CD4-positive, alpha-beta T cell treated with Interferon alpha-2 for 1 hour (primary cell): Measurements from ENCODE around the gene ZCWPW2.

ENCODE experiments used
- DNase-seq, 2 donors: peaks; one replicate each; pipeline ENCODE4 v3.0.0-alpha.2; 2020 to 2022

Gene ZCWPW2

DNA sequence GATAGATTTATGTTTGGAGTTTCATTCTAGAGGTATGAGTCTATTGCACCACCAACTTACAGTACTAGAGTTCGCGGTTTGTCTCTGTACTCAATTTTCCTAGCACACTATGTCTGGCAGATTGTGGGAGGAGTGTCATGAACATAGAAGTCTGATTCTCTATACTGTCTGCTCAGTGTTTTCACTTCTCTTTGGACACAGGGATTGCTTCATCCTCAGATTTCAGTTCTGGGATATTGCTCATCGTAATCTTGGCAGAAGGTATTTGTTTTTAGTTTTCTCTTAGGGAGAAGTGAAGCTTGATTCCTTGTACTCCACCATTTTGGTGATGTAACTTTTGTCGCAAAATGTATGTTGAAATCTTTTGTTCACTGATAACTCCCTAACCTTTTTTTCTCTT is 27.9 kb downstream of the ZCWPW2 start:
- no peak for DNase-seq

DNA sequence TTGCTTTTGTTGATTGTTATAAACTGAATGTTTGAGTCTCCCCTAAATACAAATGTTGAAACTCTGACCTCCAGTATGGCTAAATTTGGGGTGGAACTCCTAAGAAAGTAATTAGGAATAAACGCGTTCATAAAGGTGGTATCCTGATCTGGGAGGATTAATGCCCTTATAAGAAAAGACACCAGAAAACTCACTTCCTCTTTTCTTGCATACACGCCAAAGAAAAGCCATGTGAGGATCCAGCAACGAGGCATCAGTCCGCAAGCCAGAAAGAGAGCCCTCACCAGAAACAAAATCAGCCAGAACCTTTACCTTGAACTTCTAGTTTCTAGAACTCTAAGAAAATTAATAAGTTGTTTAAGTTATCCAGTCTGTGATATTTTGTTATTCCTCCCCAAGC is 37.5 kb downstream of the ZCWPW2 start:
- no peak for DNase-seq

GRCh38 chr3:28388978-28389377 is 40.5 kb downstream of the ZCWPW2 start:
- no peak for DNase-seq

DNA sequence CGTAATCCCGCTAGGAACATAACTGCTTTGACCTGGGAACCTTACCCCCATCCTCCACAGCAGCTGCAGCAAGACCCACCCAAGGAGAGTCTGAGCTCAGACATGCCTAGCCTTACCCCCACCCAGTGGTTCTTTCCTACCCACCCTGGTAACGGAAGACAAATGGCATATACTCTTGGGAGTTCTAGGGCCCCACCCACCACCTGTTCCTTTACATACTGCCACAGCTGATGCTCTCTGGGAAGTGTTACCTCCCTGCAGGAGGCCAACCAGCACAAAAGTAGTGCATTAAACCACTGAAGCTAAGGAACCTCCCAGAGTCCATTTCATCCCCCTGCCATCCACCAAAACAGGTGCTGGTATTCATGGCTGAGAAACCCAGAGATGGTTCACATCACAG is 50.7 kb downstream of the ZCWPW2 start:
- no peak for DNase-seq

GRCh38 chr3:28406241-28406640 is 57.7 kb downstream of the ZCWPW2 start:
- DNase-seq = no peak

GRCh38 chr3:28449398-28449797 is 100.9 kb downstream of the ZCWPW2 start:
- no peak for DNase-seq

DNA sequence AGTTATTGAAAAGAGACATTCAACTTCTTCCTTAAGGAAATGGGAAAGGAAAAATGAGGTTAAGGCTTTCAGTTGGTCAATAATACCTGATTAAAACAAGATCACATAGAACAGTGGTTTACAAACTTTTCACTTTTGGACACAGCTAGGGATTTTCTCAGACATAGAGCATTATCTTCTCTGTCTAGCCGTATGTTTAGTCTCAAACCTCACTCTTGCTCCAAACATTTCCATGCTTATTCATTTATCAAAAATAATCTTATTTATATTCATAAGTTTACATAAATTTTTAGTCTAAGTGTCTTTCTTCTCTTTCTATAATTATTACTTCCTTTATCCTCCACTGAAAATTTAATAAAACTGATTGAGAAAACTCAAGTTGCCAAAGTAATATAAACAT is 114.3 kb downstream of the ZCWPW2 start:
- no peak for DNase-seq

DNA sequence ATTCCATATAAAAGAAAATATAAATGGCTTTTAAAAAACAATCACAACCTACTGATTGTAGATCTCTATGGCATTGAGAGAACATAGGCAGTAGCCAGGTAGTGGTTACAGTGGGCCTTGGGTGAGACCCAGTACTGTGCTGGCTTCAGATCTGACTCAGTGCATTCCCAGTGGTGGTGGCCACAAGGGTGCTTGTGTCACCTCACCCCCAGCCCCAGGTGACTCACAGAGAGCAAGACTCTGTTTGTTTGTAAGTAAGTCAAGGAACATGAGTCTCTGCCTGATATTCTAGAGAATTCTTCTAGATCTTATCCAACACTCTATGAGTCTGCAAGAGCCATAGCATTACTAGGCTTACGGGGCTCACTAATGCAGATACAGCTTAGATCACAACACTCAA is 118.9 kb downstream of the ZCWPW2 start:
- no peak for DNase-seq

DNA sequence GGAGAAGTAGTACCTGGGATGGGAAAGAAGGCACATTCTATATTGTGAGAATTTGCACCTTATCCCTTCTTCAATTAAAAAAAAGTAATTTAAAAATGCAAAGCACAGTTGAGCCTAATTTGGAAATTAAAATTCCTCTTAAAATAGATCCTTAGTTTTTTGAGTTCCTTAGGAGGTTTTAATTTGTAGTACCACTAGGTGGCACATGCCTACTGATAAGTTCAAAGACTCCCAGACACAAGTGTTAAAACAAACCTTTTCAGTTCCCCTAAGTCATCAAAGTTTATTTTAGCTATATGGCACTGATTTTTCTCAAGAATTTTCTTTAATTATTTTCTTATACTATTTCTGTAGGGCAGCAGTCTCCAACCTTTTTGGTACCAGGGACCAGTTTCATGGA is 127.7 kb downstream of the ZCWPW2 start:
- DNase-seq = peak in 1 of 2 donors; percentile 7

DNA sequence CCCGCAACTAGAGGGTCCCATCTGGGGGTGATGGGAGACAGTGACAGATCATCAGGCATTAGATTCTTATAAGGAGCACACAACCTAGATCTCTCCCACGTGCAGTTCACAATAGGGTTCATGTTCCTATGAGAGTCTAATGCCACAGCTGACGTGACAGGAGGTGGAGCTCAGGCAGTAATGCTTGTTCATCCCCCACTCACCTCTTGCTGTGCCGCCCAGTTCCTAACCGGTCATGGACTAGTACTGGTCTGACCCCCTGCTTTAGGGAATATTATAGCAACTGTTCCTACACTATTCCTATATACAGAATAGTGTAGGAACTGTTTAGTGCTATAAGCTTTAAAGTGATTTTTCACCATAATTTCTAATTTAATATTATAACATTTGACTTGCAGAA is 128.2 kb downstream of the ZCWPW2 start:
- no peak for DNase-seq

- DNase-seq = no peak
Measured at GRCh38 chr3:28485164-28485563, 136.6 kb downstream of the ZCWPW2 start.

DNA sequence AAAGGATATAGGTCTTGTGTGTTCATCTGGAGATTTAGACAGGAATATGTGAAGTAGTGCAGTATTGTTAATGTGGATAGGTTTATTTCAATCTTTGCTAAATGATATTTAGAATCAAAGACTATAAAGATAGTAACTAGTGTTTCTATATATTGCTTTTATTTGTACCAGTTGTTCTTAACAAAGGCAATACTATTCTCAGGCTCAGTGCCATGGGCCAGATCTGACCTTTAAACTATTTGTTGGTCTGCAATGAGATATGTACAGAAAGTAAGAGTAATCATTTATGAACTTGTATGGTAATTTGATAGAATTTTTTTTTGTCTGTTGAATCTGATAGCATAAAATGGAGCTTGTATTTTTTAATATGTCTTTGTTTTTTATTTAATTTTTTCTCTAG is 146.8 kb downstream of the ZCWPW2 start:
- no peak for DNase-seq

DNA sequence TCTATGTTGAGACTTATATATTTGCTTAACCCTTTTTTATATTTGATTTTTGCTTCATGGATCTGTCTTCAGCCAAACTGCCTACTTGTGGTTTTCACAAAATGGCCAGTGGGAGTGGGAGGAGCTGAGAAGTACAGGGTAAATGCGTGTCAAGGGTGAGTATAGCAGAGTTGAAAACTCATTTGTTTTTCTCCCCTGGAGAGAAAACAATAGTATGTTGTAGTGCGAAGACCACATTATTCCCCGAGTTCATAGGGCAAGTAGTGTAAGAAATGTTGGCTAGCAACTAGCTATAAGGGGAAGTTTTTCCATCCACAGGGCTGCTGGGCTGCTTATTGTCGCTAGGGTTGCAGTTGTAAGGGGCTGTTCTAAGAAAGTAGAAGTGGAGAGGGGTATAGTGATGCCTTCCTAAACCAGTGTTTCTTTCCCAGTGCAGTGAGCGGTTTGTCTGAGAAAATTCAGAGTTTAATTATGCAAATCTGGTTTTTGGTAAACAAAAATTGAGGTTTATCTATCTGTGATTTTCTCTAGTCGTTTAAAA is 153.9 kb downstream of the ZCWPW2 start:
- DNase-seq = no peak

DNA sequence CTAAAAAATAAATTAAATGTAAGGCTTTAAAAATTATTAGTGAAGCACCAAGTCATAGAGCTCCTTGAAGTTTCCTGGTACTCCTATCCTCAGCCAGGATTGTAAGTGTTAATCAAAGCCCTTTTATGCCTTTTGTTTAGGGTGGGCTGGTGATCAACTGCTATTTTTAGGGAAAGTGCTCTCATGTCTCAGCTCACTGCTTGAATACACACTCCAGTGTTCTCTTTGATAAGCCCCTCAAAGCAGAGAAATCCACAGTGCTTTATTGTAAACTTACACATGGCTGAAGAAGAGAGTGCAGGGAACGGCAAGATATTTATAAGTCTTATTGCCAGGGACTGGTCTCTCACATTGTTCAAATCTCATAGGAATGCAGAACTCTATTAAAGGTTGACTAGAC is 156.5 kb downstream of the ZCWPW2 start:
- DNase-seq = no peak

DNA sequence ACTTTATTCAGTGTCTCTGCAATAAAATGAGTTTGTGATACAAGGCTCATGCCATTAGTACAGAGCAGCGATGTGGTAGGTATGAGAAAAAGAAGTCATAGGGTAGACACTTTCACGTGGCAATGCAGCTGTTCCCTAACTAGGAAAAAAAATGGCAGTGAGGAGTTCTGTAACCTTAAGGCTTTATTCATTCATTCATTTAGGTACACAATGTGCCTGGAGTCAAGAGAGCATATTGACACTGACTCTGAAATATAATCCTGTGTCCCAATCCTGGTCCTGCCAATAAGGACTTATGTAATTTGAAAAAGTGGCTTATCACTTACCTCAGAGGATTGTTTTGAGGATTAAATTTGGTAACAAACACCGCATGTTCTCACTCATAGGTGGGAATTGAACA is 173.1 kb downstream of the ZCWPW2 start:
- no peak for DNase-seq

DNA sequence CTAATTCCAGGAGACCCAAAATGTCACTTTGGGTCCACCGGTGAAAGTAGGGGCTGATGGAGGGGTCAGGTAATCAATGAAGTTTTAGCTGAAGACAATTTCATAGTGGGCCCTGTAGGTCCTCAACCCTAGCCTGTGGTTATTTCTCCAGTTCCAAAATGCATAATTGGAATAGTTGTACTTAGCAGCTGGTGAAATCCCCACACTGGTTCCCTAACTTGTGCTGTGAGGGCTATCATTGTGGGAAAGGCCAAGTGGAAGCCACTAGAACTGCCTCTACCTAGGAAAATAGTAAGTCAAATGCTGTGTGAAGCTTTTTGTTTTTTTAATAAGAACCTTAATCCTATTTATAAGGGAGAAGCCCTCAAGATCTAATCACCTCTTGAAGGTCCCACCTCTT is 193.8 kb downstream of the ZCWPW2 start:
- no peak for DNase-seq

DNA sequence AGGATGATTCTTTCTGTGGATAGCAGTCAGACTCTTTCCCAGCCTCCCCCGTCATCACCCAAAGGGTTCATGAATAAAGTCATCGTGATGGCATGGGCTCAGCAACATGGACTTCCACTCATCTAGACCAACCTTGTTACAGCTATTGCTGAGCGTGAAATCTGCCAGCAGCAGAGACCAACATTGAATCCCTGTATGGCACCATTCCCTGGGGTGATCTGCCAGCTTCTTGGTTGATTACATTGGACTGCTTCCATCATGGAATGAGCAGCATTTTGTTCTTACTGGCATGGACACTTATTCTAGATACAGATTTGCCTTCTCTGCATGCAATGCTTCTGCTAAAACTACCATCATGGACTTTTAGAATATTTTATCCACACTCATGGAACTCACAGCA is 195.7 kb downstream of the ZCWPW2 start:
- no peak for DNase-seq

GRCh38 chr3:28544831-28545230 is 196.3 kb downstream of the ZCWPW2 start:
- no peak for DNase-seq

- DNase-seq = no peak
Measured at GRCh38 chr3:28547677-28548076, 199.2 kb downstream of the ZCWPW2 start.

DNA sequence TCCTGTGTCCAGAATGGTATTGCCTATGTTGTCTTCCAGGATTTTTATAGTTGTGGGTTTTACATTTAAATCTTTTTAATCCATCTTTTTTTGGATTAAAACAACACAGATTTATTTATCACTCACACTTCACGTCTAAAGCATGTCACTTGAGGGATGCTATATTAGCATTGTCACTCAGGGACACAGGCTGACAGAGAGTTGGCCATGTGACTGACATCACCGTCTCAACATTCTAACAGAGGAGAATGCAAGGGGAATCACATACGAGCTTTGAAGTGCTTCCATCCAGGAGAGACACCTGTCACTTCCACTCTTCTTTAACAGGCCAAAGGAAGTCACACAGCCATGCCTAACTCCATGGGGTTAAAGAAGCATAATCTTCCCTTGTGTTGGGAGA is 204.7 kb downstream of the ZCWPW2 start:
- DNase-seq = no peak

GRCh38 chr3:28556195-28556594 is 207.7 kb downstream of the ZCWPW2 start:
- DNase-seq = no peak

- DNase-seq = no peak
Measured at GRCh38 chr3:28564211-28564610, 215.7 kb downstream of the ZCWPW2 start.

GRCh38 chr3:28569357-28569756 is 220.8 kb downstream of the ZCWPW2 start:
- DNase-seq = no peak

- no peak for DNase-seq
Measured at GRCh38 chr3:28574036-28574435, 225.5 kb downstream of the ZCWPW2 start.

DNA sequence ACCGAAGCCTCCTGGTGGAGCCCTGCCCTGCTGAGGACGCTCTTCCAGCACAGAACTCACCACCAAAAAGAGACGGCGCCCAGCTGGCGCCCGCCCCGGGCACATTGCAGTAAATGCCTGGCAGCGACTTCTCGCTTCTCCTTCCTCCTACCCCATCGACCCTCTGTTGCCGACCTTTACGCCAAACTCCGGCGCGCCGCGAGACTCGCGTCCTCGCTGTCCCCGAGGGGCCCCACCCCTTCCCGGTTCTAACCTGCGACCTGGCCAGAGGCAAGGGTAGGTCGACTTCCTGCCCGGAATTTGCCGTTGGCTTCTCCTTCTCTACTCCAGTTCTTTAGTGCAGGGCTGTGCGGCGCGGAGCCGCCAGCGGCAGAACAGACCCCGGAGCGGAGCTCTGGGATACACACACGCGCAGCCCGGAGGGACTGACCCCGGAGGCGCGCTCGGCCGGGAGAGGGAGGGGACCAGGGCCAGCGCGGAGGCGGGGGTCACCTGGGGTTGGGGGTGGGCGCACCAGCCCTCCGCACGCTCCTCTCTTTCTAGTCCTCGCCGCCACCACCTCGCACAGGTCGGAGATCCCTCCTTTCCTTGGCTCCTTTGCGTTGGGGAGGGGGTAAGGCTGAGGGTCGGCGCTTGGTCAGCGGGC is 226.7 kb downstream of the ZCWPW2 start:
- no peak for DNase-seq
